GM19193 (cell line): ENCODE data around the gene CCSER1.
A peak's percentile ranks its signal among the peaks of the same experiment; 100 is the strongest.

Experiments used
- POLR2A ChIP-seq: IDR thresholded peaks from 4 replicates; pipeline ENCODE4 v1.6.1; 2011; ENCODE audit not compliant: insufficient read depth, insufficient read length; ENCODE audit errors: extremely low read depth

The CCSER1 gene

DNA sequence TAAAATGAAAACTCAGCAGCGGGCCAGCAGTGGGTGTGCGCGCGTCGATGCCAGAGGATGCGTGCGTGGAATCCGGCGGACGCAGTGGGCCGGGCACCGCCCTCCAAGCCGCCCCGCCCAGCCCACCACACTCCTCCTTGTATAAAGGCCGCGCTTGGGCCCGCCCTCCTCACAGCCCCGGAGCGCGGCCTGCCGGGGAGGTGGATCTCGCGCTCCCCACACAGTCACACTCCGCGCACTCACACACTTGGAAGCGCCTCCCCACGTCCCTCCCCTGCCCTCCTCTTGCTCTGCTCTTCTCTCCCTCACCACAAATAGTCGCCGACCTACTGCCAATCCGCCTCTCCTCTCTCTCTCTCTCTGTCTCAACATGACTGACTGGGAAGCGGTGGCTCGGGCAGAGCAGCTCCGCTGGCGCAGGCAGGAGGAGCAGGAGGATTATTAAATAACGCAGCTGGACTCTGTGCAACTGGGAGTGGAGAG, at the start of gene CCSER1:
Gene CCSER1, plus strand, starts transcription at position 172 of the 483 bp plus-strand sequence.
- TF ChIP-seq POLR2A: peak; percentile 99

- TF ChIP-seq POLR2A: no peak
Measured at GRCh38 chr4:90078440-90078839, 48.8 kb upstream of the CCSER1 start.

GRCh38 chr4:90080116-90080515, 47.1 kb upstream of the CCSER1 start:
- no peak for TF ChIP-seq POLR2A

- TF ChIP-seq POLR2A: no peak
Measured at GRCh38 chr4:90081432-90082144, 45.6 kb upstream of the CCSER1 start.

DNA sequence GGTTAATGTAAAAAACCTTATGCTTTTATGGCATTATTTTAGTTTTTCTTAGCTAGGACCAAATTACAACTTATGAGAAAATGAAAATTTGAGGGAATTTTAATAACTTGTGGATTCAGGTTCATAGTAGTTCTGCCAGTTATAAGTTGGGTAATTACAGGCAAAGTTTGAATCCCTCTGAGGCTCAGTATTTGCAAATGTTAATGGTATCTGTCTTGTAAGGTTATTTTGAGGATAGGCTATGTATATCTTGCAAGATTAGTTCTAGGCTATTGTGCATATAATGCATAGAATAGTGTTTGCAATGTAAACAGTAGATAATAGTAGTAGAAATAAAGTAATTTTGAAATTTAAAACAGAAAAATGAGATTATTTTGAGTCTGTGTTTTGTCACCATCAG, 44.7 kb upstream of the CCSER1 start:
- TF ChIP-seq POLR2A: no peak

DNA sequence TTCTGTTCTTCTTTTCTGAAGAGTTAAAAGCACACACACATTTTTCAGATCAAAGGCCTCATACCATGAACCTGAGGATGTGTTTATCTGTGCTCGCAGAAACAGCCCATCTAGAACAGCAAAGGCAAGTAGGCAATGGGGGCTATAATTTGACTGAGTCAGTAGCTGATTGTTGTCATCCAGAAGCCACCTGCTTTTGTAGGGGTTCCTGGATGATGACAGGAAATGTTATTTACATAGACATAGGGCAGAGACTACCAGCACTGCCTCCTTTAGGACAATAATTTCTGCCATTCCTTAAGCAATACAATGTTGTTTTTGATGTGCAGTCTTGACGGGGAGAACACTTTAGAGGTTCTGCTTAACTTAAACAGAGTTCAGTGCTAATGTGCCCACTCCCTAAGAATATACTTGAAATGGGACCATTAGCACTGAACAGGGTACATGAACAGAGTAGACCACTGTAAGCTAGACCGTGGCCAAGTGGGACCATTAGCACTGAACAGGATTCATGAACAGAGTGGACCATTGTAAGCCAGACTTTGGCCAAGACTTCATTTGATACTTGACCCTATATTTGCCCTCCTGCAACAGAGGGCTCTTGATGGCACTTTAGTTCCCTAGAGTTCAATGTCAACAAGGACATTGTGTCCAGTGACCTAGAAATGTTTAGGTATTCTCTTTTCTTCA, 42.8 kb upstream of the CCSER1 start:
- no peak for TF ChIP-seq POLR2A

GRCh38 chr4:90084967-90085295, 42.3 kb upstream of the CCSER1 start:
- no peak for TF ChIP-seq POLR2A

- TF ChIP-seq POLR2A: no peak
Measured at GRCh38 chr4:90093526-90093925, 33.7 kb upstream of the CCSER1 start.

GRCh38 chr4:90095000-90095399, 32.2 kb upstream of the CCSER1 start:
- no peak for TF ChIP-seq POLR2A

- no peak for TF ChIP-seq POLR2A
Measured at GRCh38 chr4:90099812-90100211, 27.4 kb upstream of the CCSER1 start.

DNA sequence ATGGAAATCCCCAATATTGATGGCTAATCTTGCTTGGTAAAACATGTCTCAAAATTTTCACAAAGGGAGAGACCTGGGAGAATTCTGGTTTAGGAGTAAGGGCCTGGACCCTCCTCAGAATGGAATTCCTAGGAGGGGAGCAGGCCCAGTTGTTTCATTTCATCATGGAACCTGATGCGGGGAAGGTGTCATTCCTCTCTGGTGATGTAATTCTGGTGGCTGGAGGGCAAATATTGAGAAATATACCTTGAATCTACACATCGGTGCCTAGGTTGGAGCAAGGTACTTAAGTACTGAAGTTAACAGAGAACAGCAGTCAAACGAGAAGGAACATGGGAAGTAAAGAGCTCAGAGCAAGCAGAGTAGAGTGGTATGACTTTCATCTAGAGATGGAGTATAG, 23.2 kb upstream of the CCSER1 start:
- TF ChIP-seq POLR2A: no peak

DNA sequence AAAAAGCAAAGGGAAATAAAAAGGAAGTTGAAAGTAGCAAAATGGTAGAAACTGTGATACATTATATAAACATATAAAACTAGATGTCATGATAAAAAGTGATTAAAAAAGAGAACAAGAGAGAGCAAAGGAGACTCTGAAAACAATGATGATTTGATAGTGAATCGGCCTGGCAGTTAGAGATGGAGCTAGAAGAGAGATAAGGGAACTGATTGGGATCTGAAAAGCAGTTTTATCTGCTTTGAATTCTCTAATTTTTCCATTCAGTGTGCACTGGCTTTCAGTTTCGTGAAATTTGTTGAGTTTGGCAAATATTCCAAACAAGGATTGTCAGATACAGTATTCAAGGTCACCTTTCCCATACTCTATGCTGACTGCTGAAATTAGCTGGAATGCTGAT, 21.9 kb upstream of the CCSER1 start:
- no peak for TF ChIP-seq POLR2A

- TF ChIP-seq POLR2A: no peak
Measured at GRCh38 chr4:90112715-90113114, 14.5 kb upstream of the CCSER1 start.

GRCh38 chr4:90113881-90114457, 13.2 kb upstream of the CCSER1 start:
- no peak for TF ChIP-seq POLR2A

GRCh38 chr4:90118527-90119195, 8.5 kb upstream of the CCSER1 start:
- TF ChIP-seq POLR2A: no peak
